Activated naive CD4-positive, alpha-beta T cell treated with Interleukin-2 at 50 U/mL for 16 hours (primary cell): ENCODE measurements around the gene LRRC45.
A peak's percentile ranks its signal among the peaks of the same experiment; 100 is the strongest.

Source experiments
- DNase-seq: peaks from one replicate; pipeline ENCODE4 v3.0.0-alpha.2; 2020

The LRRC45 gene

GRCh38 chr17:82053556-82054263 lies 30.6 kb downstream of the LRRC45 start:
- no peak for DNase-seq

DNA sequence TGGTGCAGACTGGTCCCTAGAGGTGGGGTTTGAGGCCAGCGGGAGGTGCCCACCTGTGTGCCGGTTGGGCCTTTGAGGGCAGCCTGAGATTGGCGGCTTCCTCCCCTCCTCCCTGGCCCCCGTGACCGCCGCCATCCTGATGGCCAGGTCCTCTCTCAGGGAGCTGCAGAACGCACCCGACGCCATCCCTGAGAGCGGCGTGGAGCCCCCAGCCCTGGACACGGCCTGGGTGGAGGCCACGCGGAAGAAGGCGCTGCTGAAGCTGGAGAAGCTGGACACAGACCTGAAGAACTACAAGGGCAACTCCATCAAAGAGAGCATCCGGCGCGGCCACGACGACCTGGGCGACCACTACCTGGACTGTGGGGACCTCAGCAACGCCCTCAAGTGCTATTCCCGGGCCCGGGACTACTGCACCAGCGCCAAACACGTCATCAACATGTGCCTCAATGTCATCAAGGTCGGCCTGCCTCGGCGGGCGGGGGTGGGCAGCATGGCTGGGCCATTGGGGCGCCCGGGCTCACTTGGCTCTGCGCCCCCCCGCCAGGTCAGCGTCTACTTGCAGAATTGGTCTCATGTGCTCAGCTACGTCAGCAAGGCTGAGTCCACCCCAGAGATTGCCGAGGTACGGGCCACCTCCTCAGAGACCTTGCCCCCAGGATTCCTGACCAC lies 31.4 kb downstream of the LRRC45 start:
- no peak for DNase-seq

DNA sequence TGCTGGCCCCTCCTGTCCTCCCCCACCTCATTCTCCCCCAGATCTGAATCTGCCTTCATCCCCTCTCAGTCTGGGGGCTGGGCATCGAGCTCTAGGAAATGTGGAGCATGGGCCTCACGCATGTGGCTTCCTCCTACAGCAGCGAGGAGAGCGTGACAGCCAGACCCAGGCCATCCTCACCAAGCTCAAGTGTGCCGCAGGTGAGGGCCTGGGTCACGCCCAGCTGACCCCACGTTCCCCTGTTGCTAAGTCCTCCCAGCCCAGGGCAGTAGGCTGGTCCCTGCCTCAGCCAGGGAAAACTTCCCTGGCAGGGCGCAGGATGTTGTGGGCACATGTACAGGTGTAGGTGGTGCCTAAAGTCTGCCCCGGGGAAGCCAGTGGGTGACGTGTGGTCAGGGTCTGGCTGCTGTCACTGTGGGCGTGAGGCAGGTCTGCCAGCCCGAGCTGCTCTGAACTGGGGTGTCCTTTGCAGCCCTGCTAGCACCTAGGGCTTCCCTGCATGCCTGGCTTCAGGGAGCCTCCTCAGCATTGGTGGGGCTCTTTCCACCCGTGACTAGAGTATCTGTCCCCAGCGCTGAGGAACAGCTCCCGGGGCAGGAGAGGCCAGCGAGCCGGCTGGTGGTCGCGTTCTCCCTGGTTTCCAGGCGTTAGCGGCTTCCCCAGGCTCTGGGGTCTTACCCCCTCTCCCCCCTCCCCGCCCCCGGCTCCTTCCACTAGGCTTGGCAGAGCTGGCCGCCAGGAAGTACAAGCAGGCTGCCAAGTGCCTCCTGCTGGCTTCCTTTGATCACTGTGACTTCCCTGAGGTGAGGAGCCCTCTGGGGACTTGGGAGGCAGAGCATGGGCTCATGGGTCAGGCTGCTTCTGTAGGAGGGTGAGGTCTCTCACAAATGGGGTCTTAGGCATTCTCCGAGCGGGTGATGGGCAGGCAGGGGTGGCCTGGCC lies 32.2 kb downstream of the LRRC45 start:
- no peak for DNase-seq

GRCh38 chr17:82055965-82056728 lies 33.0 kb downstream of the LRRC45 start:
- DNase-seq = no peak

DNA sequence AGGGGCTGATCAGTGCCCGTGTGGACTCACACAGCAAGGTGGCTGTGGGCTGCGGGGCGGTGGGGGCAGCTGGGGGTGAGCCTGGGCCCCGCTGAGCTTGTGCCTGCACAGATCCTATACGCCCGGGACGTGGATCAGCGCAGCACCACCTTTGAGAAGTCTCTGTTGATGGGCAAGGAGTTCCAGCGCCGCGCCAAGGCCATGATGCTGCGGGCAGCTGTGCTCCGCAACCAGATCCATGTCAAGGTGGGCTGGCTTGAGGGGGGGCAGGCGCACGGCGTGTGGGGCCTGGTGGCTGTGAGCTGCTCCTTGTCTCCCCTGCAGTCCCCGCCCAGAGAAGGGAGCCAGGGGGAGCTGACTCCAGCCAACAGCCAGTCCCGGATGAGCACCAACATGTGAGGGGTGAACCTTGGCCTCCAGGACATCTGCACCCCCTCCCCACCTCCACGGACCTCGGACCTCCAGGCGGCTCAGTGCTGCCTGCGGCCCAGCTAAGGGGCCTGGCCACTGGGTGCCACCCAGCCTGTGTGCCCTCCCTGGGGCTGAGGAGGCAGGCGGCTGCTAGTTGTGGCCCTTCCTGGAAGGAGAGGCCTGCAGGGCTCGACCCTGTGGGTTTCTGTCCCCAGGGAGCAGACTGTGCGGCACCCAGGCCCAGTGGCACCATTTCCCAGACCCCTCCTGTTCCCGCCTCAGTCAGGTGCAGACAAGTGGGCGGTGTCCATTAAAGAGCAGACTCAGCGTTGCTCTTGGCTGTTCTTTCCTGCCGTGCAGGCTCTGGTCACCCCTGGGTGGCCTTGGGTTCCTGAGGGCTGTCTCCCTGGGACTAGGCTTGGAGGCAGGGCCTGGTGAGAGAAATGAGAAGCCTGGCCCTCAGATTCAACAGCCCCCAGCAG lies 33.9 kb downstream of the LRRC45 start:
- no peak for DNase-seq

DNA sequence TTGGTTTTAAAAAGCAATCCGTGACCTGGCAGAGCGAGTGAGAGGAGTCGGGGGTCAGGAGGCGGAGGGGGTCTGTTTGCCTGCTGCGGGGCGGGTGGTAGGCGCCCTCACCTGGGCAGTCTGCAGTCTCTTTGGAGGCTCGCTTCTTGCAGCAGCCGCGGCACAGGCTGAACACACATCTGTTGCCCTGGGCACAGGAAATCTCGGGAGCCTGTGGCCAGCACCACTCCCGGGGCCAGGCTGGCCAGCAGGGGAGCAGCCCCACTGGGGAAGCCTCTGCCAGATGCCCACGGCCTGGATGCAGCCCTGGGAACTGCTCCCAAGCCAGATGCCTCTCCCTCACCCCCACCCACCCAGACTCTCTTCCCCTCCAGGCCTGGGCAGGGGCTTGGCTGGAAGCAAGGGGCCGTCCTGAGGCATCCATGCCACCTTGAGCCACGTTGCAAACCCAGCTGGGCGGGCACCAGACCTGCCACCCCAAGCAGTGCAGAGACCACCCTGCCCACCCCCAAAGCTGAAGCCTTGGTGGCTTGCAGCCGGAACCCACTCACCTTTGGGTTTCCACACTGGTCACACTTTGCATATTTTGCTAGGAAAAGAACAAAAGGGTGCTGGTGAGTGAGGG lies 35.2 kb downstream of the LRRC45 start:
- DNase-seq = no peak

GRCh38 chr17:82058855-82059249 lies 35.7 kb downstream of the LRRC45 start:
- DNase-seq = no peak

GRCh38 chr17:82059272-82060000 lies 36.3 kb downstream of the LRRC45 start:
- DNase-seq = no peak

DNA sequence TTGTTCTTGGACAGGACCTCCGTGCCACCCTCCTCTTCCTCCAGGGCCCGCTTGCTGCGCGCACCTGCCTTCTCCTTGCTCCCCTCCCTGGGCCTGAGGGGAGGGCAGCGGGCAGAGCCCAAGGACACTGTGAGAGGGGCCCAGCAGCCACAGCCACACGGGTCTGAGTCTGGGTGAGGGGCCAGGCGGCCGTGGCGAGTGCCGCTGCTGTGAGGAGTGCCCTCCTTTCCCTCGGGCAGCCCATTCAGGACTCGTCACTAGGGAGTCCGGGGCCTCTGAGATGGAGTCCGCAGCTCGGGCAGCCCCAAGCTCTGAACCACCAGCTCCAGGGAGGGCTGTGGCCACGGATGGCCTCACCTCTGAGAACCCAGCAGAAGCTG lies 36.9 kb downstream of the LRRC45 start:
- DNase-seq = no peak

DNA sequence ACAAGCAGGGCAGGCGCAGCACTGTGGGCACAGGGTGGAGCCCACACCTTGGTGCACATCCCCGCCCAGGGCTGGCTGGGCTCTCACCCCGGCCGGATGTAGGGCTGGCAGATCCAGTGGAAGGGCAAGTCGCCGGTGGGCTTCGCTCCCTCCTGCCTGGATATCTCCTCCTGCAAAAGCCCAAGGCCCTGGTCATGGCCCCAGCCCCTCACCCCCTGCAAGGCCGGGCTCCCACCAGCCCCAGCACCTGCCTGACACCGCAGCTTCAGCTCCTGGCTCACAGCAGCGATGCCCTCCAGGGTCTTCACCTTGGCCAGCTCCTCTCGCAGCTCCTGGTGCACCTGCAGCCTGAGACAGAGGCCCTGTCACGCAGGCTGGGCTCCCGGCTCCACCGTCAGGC lies 37.5 kb downstream of the LRRC45 start:
- no peak for DNase-seq

- DNase-seq = no peak
Observed at GRCh38 chr17:82061047-82061925, 38.2 kb downstream of the LRRC45 start.

DNA sequence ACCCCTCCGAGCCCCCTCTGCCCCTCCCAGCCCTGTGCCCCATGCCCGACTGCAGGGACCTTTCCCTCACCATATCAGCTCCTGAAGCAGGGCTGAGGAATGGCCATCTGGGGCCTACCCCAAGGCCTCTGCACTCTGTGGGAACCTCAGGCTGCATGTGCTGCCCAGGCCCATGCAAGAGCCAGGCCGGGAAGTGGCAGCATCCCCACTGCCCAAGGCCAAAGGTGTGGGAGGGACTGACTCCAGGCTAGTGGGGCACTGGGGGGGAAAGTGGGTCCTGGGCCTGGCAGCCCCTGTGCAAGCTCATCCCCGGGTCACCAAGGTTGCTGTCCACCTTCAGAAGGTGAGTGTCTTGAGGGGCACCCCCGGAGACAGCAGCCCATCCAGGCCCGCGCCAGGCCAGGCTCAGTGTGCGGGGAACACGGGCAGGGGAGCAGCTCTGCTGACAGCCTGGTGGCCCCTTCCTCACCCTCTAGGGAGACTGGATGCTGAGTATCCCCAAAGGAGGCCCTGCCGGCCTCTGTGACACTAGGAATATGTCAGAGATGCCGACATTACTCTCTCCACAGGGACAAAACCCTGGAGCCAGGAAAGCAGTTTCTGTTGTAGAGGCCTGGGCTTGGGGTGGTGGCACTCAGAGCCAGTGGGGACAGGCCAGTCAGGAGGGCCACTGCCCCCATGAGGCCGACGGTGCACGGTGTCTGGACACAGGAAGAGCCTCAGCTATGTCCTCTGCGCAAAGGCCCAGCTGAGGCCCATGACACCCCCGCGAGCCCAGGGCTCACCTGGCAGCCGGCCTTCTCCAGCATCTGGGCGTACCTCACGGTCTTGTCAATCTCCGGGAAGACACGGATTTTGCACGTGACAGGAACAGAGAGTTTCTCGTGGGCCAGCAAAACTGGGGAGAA lies 39.2 kb downstream of the LRRC45 start:
- no peak for DNase-seq

GRCh38 chr17:82062984-82063368 lies 39.9 kb downstream of the LRRC45 start:
- DNase-seq = no peak

DNA sequence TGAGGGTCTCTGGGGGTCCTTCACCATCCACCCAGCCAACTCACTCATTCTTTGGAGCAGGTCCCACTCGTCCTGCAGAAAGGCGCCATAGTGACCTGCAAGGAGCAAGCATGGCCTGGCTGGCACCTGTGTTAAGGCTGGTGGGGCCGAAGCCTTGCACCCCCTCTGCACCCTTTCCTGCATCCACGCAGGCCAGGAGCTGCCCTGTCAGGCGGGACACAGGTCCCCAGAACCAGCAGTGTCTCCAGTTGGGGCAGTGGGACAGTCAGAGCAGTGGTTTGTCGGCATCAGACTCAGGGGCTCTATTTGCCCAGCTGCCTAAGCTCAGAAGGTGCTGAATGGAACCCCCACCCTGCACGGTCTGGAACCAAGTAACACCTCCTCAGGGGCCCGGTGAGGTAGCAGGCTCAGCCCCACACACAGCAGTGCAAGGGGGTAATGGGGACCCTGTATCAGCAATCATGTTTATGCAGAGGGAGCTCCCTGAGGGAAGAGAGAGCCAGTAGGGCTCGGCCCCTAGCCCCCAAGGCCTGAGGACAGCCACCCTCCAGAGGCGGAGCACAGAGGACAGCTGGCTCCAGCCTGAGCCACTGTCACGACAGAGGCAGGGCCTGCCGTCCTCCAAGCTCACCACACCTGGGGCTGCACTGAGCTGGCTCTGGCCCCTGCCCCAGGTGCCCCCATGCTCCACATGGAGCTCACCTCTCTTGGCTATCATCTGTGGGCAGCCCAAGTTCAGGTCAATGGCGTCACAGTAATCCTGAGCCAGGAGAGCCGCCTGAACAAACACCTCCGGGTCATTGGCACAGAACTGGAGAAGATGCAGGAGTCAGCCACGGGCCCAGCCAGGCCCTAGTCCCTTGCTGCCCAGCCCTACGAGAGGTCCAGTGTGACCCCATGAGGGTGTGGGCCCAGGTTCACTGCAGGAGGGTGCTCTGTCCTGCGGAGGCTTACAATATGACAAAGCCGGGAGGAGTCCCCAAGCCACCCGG lies 40.6 kb downstream of the LRRC45 start:
- DNase-seq = no peak

DNA sequence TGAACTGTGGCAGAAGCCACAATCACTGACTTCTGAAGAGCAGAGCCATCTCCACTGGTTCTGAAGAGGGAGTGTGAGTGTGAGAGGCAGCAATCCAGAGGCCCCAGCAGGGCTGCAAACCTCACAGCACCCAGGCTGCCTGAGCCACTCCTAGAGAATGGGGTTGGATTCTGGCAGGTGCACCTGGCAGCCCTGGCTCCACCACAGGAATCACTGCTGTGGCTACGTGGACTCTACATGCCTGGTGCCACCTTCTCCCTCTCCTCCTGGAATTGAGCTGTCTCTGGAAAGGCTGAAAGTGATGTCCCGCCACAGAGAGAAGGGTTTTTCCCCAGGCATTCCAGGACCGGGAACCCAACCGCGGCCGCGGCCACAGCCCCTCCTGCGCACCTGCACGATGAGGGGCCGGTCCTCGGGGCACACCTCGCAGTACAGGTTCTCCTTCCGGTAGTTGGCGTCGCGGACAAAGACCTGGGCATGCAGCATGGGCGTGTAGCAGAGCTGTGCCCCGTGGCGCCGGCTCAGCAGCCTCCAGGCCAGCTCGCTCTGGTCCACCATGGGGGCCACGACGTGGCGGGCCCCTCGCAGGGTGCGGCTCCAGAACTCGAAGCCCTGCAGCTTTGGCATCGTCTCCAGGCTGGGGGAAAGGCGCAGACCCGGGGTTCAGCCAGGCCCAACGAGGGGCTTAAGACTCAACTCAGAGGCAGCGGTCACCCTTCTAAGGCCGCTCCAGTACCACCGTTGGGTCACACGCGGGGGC lies 41.5 kb downstream of the LRRC45 start:
- DNase-seq = no peak

DNA sequence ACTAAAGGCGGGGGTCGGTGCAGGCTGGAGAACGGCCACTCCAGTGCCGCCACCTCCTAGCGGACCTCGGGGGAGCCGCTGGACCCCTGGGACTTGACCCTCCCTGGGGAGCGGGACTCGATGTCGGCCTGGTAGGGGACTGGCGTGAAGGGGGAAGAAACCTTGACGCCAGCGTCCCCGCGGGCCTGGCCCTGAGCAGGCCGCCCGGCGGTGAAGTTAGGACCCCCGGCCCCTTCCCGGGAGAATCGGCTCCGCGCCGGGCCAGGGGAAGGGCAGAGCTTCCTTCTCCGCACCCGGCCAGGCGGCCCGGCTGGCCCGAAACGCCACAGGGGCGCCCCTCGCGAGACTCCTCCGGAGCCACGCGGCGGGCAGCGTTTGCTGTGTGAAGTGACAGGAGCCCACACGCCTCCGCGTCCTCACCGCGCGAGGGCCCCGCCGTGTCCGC lies 42.1 kb downstream of the LRRC45 start:
- DNase-seq = peak; percentile 51
